ENCODE data around the gene SPTBN1. TPM values are rescaled to one million over a fixed set of nuclear protein-coding genes. Genes with fewer than 3 reads are reported as not detected.
A peak's percentile ranks its signal among the peaks of the same experiment; 100 is the strongest.

The SPTBN1 gene
- total and polyA plus RNA-seq, 2 of the 13 experiments (the other 11 are each of a cell fraction or from before 2014, with no cell fraction given) = 123 to 299 TPM

- TF ChIP-seq TP53 (CRISPR knock-in tag; conservative IDR thresholded peaks at IDR 0.05) = no peak
- no peak for TF ChIP-seq ZNF12 (CRISPR knock-in tag; IDR thresholded peaks at IDR 0.05)
- no peak for TF ChIP-seq ZFP90 (CRISPR knock-in tag; IDR thresholded peaks at IDR 0.05; ENCODE audit: borderline replicate concordance)
- peak; percentile 37 for TF ChIP-seq XRCC5 (optimal IDR thresholded peaks at IDR 0.05; ENCODE audit: low read length)
- TF ChIP-seq NFKBIZ (CRISPR knock-in tag; IDR thresholded peaks at IDR 0.05) = no peak; the same call in 1 of the 2 replicates
- TF ChIP-seq ISX (CRISPR knock-in tag; conservative IDR thresholded peaks at IDR 0.05) = no peak
- peak; percentile 29; the same call in 1 of the 2 replicates for TF ChIP-seq ZNF574 (CRISPR knock-in tag; IDR thresholded peaks at IDR 0.05)
- no peak for TF ChIP-seq ZNF883 (CRISPR knock-in tag; IDR thresholded peaks at IDR 0.05; ENCODE audit: not compliant biosample characterization)
- no peak for TF ChIP-seq ZNF878 (CRISPR knock-in tag; IDR thresholded peaks at IDR 0.05)
- no peak; the same call in 1 of the 2 replicates for TF ChIP-seq ZNF468 (CRISPR knock-in tag; IDR thresholded peaks at IDR 0.05)
- TF ChIP-seq ZSCAN30 (CRISPR knock-in tag; IDR thresholded peaks at IDR 0.05) = no peak
- no peak for TF ChIP-seq ZBTB49 (CRISPR knock-in tag; IDR thresholded peaks at IDR 0.05; ENCODE audit: borderline replicate concordance)
- peak in 1 of 2 experiments; percentile 49; a peak in 1 of 4 replicates for TF ChIP-seq ATF4 (CRISPR knock-in tag; IDR thresholded peaks at IDR 0.05)
- no peak for TF ChIP-seq MTA3 (CRISPR knock-in tag; IDR thresholded peaks at IDR 0.05)
- TF ChIP-seq PBX2 (CRISPR knock-in tag; IDR thresholded peaks at IDR 0.05) = no peak
These were observed 118.2 kb downstream of the SPTBN1 start (continued) for GRCh38 chr2:54574107-54574859.
